Measurements from ENCODE around the gene IMMP2L.

The IMMP2L gene

DNA sequence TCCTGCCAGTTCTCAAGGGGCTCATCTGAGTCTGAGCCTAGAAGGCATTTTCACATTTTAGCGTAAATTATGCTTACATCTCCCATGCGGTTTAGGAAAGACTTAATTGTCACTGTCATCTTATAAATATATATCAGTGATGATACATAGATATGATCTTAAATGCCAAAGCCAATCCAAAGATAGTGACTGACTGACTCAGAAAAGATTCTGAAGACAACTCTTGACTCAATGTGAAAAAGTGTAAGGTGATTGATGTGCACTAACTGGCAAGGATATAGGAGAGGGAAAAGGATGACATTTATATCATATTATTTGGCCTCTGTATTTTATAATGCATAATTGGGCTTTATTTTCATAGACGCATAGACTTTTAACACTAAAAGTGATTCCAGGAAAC is 556.3 kb downstream of the IMMP2L start:
- no peaks in the 10 kb centered on the region for H3K9me3 ChIP-seq (ENCODE audit: insufficient read depth, low read length)
- no peaks in the 10 kb centered on the region for H3F3A ChIP-seq (ENCODE audit: insufficient read depth)
- TF ChIP-seq, protein P1, sequence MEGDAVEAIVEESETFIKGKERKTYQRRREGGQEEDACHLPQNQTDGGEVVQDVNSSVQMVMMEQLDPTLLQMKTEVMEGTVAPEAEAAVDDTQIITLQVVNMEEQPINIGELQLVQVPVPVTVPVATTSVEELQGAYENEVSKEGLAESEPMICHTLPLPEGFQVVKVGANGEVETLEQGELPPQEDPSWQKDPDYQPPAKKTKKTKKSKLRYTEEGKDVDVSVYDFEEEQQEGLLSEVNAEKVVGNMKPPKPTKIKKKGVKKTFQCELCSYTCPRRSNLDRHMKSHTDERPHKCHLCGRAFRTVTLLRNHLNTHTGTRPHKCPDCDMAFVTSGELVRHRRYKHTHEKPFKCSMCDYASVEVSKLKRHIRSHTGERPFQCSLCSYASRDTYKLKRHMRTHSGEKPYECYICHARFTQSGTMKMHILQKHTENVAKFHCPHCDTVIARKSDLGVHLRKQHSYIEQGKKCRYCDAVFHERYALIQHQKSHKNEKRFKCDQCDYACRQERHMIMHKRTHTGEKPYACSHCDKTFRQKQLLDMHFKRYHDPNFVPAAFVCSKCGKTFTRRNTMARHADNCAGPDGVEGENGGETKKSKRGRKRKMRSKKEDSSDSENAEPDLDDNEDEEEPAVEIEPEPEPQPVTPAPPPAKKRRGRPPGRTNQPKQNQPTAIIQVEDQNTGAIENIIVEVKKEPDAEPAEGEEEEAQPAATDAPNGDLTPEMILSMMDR (IDR thresholded peaks at IDR 0.05; ENCODE audit: insufficient read depth, low read length, poor library complexity, severe bottlenecking): no peak
- no peak for TF ChIP-seq EZH2phosphoT487 (conservative IDR thresholded peaks at IDR 0.05; ENCODE audit: low read length)
- H3K36me3 ChIP-seq (ENCODE audit: low read length): no peaks in the 10 kb centered on the region
- no peak overlapping the region for H3K4me3 ChIP-seq (ENCODE audit: insufficient read depth, low read length, poor library complexity, severe bottlenecking)
- H3K4me2 ChIP-seq (ENCODE audit: low read depth, low read length, poor library complexity, severe bottlenecking): no peak overlapping the region
- no peak overlapping the region for H3K9ac ChIP-seq (ENCODE audit: low read length)
- H3K79me2 ChIP-seq (ENCODE audit: insufficient read depth, low read length): no peaks in the 10 kb centered on the region
- H2AFZ ChIP-seq (ENCODE audit: low read depth, low read length, severe bottlenecking): no peak overlapping the region
- no peaks in the 10 kb centered on the region for H3K27me3 ChIP-seq (ENCODE audit: low read length)
- H4K20me1 ChIP-seq (ENCODE audit: low read depth, low read length): no peaks in the 10 kb centered on the region
- no peaks in the 10 kb centered on the region for H3K9me2 ChIP-seq (replicated peaks; ENCODE audit: insufficient read depth, low read length)
- no peak overlapping the region for H3K27ac ChIP-seq (ENCODE audit: low read depth, low read length)

DNA sequence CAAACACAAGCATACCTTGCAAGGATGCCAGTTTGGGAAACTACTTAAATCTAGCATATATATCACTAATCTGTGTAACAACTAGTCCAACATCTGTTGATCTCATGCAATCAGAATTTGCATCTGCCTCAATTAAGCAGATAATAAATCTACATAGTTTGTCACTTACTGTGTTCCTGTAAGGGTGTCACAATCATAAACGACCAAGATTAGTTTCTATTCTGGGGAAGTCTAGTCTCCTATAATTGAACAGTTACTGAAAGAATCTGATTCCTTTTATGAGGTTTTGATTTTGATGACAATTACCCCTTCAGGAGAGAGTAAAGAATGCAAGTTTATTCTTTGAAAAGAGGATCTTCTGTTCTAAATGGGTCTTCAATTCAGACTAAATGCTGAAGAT is 556.8 kb downstream of the IMMP2L start:
- H4K20me1 ChIP-seq (ENCODE audit: low read depth, low read length): no peaks in the 10 kb centered on the region

DNA sequence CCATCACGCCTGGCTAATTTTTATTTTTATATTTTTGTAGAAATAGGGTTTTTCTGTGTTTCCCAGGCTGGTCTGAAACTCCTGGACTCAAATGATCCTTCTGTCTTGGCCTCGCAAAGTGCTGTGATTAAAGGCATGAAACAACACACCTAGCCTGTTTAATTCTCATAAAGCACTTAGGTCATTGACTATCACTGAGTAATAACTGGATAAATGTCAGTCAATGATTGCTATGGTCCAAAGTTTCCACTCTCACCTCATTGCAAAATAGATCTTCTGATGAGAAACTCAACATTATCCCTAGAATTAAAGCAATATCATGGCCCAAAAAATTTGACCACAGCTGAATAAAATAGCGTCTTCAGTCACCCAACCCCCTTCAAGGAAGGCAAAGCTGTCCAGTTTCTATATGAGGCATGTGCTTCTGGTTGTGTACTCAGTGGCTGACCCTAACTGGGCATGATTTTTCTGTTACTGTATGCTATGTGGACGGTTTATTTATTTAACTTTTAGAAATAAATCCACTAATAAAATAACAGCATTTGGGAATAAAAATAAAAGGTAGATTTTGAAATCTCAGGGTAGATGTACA is 557.9 kb downstream of the IMMP2L start:
- Histone ChIP-seq H3K9me3 (ENCODE audit: insufficient read depth, low read length) (no peaks in the 10 kb centered on the region), H3K79me2 (ENCODE audit: insufficient read depth, low read length) (no peaks in the 10 kb centered on the region), H3K9ac (ENCODE audit: low read length) (no peak overlapping the region), H2AFZ (ENCODE audit: low read depth, low read length, severe bottlenecking) (no peak overlapping the region), H3K27me3 (ENCODE audit: low read length) (no peaks in the 10 kb centered on the region), H3K4me2 (ENCODE audit: low read depth, low read length, poor library complexity, severe bottlenecking) (no peak overlapping the region), H3K4me3 (ENCODE audit: insufficient read depth, low read length, poor library complexity, severe bottlenecking) (no peak overlapping the region), H4K20me1 (ENCODE audit: low read depth, low read length) (no peaks in the 10 kb centered on the region), H3K9me2 (replicated peaks; ENCODE audit: insufficient read depth, low read length) (no peaks in the 10 kb centered on the region), H3F3A (ENCODE audit: insufficient read depth) (no peaks in the 10 kb centered on the region), H3K27ac (ENCODE audit: low read depth, low read length) (no peak overlapping the region), H3K36me3 (ENCODE audit: low read length) (no peaks in the 10 kb centered on the region)
- TF ChIP-seq, protein P1 (IDR thresholded peaks at IDR 0.05; ENCODE audit: insufficient read depth, low read length, poor library complexity, severe bottlenecking): no peak

More for the DNA sequence above, 556.8 kb downstream of the IMMP2L start:
- Histone ChIP-seq H3K4me3 (ENCODE audit: insufficient read depth, low read length, poor library complexity, severe bottlenecking) (no peak overlapping the region), H3K36me3 (ENCODE audit: low read length) (no peaks in the 10 kb centered on the region), H3F3A (ENCODE audit: insufficient read depth) (no peaks in the 10 kb centered on the region), H3K9me3 (ENCODE audit: insufficient read depth, low read length) (no peaks in the 10 kb centered on the region), H3K79me2 (ENCODE audit: insufficient read depth, low read length) (no peaks in the 10 kb centered on the region), H3K27ac (ENCODE audit: low read depth, low read length) (no peak overlapping the region), H3K9me2 (replicated peaks; ENCODE audit: insufficient read depth, low read length) (no peaks in the 10 kb centered on the region), H3K9ac (ENCODE audit: low read length) (no peak overlapping the region), H3K4me2 (ENCODE audit: low read depth, low read length, poor library complexity, severe bottlenecking) (no peak overlapping the region), H3K27me3 (ENCODE audit: low read length) (no peaks in the 10 kb centered on the region), H2AFZ (ENCODE audit: low read depth, low read length, severe bottlenecking) (no peak overlapping the region)
- TF ChIP-seq EZH2phosphoT487 (conservative IDR thresholded peaks at IDR 0.05; ENCODE audit: low read length): no peak
- TF ChIP-seq, protein P1 (IDR thresholded peaks at IDR 0.05; ENCODE audit: insufficient read depth, low read length, poor library complexity, severe bottlenecking): no peak

All from SU-DHL-6 (cell line).